HG03457 (cell line): Measurements from ENCODE around the gene LRCH1.

Experiments used
- ATAC-seq: cut with Tn5 transposase; IDR thresholded peaks from one replicate; pipeline ENCODE4 v1.9.1; 2021; ENCODE audit warnings: moderate number of reproducible peaks; ENCODE audit not compliant: unreplicated experiment

The LRCH1 gene

DNA sequence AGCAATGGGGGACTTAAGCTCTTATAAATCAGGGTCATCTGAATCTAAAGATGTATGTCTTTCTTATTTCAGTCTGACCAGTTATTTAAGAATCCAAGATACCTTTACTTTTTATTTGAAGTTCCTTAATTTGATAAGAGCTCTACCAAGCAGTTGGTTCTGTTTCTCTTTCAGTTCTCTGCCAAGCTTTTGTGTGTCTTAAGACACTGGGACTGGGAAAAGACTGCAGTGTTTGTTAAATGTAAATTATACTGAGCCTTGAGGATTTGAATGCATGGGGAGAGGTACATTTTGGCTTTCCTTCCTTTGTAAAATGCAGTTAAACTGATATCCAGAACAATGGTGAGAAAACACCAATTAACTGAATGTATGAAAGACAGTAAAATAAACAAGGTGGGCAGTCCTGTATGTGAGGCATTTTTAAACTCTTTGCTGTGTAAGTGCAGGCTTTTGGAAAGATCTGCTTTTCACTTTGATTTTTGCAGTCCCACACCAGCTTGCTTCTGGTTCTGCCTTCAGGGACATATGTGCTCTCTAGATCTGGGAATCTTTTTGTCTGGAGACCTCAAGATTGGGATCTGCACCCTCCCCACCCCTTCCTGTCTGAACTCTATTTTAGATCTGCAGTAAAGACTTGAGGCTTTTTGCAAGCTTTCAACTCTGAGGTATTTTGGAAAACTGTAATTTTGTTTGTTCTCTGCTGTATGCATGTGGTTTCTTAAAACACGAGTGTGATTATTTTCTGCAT lies 77.6 kb downstream of the LRCH1 start:
- no peak for ATAC-seq

DNA sequence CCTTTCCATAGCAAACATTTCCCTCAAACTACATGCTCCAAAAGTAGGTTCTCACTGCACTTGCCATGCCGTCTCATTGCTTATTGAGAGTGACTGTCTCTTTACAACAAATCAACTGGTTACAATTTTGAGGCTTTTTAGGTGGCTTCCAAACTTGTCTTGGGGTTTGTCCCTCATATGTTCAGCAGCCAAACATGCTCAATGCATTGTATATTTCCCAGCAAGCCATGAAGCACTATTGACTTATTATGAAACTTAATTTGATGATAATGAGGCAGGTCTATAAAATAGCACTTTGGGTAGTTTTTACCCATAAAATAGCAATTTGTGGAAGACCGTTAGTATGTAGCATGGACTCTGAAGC lies 78.2 kb downstream of the LRCH1 start:
- ATAC-seq: no peak

GRCh38 chr13:46632176-46632575 lies 79.2 kb downstream of the LRCH1 start:
- ATAC-seq: no peak

- ATAC-seq: no peak
Measured at GRCh38 chr13:46633416-46633815, 80.4 kb downstream of the LRCH1 start.

DNA sequence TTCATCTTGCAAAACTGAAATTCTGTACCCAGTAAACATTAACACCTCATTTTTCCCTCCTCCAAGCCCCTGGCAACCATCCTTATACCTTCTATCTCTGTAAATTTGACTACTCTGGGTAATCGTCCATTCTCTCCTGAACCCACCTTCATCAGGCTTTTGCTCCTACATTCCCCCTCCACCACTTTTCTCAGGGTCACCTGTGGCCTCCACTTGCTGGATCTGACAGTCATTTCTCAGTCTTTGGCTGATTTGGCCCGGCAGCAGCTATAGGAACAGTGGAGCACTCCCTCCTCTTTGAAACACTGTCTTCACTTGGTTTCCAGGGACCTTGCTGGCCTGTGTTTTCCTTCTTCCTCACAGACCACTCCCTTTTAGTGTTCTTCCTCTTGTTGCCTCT lies 83.5 kb downstream of the LRCH1 start:
- ATAC-seq: no peak

GRCh38 chr13:46637213-46637612 lies 84.2 kb downstream of the LRCH1 start:
- no peak for ATAC-seq

- no peak for ATAC-seq
Measured at GRCh38 chr13:46638262-46638661, 85.3 kb downstream of the LRCH1 start.

DNA sequence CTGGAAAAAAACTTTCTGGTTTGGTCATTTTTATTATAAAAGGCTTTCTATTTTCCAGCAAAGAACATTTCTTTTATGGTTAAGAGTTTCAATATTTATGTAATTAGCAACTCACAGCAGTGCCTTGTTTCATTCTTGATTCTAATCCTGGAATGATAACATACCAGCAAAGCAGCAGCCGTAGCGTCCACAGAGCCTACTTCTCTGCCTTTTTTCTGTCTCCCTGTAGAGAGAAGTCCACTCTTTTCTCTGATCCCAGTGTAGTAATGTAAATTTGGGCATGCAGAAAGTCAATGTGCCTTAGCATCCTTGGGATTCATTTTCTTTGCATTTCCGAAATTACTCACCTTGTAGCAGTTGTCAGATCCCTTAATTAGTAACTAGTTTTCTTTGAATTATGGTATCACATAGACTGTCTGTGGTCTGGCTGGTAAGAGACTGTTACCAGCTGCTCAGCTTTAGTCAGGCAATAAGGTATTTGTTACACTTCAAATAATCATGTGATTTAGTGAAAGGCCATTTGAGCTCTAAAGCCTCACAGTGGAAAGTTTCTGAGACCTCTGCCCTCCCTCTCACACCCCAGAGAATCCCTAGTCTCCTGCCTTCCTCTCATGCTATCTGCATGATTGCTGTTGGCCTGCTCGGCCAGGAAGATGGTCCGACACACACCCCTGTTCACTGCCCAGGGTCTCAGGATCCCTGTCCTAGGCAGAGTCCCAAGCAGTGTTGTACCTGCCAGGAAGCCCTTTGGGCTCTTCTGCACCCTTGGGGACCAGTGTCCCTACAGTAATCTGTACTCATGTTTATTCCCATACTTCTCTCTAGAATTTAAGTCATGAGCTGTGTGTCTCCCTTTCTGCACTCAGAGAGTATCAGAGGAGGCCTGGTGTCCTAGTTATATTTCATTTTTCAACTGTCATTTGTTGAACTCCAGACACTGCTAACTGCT lies 86.3 kb downstream of the LRCH1 start:
- peak; percentile 88 for ATAC-seq

- no peak for ATAC-seq
Measured at GRCh38 chr13:46640843-46641242, 87.9 kb downstream of the LRCH1 start.

DNA sequence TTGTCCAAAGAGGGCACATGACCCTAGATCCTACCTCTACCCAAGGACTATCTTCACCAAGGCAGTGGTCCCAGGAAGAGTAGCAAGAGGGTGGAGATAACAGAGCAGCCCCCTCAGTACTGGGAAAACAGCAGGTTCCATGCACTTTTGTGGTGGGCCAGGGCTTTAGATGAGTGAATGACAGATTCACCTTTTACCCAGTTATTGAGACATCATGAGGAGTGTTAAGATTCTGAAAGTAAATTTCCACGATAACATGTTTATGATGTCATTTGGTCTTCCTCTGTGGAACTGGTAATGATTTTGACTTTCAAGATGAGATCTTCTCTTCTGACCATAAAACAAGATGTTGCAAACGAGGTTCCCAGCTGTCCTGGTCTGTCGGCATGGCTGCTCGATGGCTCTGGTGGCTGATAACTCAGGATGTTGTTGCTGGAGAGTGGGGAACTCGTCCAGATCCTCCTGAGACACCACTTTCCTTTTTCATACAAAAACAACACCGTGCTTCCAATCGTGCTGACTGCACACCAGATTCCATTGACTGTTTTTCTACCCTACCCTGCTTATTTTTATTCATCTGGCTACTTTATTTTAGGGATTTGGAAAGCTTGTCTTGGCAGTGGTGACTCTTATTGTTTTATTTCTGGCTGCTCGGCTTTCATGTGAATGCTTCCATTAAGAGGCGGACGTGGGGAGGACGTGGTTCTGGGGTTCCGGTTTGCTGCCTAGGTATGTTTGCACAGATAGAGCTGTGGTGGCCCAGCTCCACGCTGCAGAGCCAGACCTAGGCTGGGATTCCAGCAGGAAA lies 88.5 kb downstream of the LRCH1 start:
- ATAC-seq: no peak

DNA sequence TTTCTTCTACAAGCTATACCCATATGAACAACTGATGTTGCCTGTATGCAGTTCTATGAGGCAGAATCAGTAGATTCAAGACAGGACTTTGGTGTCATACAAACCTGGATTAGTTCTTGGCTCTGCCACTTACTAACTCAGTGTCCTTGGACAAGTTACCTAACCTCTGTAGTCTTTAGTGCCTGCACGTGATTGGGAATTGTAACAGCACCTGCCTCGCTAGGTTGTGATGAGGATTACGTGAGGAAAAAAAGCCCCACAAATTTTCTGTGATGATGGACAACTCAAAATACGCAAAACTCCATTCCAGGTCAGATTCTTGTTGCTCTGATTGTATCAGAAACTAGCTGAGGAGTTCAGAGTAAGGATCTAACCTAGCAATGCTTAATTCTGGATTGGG lies 89.3 kb downstream of the LRCH1 start:
- no peak for ATAC-seq

DNA sequence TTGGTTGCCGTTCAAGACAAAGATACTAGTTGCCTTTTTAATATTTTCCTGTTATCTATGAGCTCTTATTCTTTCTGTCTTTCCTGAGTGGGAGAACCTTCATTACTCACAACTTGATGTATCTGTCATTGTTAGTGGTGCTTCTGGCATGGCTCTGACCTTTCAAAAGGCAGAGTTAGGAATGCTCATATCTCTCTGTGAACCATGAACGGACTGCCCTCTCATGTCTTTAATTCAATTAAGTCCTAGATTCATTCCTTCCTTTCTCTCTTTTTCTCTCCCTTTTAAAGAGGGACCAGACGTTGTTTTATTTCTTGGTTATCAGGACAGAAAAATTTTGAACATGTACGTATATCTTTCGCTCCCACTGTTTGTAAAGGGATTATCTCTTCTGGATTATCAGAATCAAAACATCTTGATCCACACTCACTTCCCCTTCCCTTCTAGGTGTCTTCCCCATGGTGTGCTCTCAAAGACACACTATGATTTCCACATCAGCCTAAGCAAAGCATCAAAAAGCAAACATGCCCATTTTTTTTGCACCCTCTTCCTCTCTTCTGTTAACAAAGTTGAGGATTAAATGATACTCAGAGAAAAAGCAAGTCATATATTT lies 90.3 kb downstream of the LRCH1 start:
- no peak for ATAC-seq

DNA sequence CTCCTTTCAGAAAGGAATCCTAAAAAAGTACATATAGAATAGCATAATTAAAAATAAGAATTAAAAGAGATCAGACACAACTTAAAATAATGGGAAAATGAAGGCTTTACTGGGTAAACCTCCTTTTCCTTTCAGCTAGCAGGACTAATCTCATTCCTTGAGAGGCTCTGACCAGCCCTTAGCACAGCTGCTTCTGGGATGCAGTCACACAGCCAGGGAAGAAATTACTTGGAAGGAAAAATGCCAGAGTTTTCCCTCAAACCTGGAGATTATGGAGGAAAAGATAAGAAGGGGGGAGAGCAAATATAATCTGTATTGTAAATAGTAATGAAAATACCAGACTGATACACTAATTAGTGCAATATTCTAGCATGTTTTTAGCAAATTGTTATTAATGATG lies 91.8 kb downstream of the LRCH1 start:
- ATAC-seq: no peak

DNA sequence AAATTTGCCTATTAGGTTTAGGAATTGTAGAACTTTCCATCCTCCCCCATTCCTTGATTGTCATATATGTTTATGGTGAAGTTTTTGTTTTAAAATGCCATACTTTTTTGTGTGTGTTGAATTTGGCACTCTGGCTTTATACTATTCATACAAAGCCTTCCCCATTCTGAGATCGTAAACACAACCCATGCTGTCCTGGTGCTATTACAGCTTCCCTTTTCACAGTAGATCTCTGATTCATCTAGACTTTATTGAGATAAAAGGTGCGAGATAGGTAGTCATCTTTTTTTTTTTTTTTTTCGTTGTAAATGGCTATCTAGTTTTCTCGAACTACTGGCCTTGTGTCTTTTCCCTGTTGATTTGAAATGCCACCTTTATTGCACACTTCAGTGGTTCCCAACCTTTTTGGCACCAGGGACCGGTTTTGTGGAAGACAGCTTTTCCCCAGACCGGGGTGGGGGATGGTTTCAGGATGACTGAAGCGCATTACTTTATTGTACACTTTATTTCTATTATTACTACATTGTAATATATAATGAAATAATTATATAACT lies 94.6 kb downstream of the LRCH1 start:
- no peak for ATAC-seq

DNA sequence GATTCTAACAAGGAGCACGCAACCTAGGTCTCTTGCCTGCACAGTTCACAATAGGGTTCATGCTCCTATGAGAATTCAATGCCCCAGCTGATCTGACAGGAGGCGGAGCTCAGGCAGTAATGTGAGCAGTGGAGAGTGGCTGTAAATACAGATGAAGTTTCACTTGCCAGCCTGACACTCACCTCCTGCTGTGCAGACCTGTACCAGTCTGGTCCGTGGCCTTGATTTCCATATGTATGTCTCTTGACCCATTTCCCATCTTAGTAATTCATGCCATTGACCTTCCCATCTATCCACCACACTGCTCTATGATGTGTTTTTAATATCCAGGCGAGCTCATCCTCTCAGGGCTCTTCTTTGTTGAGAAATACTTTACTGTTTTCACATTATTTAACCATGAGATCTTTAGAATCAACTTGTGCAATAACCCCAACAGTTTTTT lies 95.2 kb downstream of the LRCH1 start:
- ATAC-seq: peak; percentile 78

DNA sequence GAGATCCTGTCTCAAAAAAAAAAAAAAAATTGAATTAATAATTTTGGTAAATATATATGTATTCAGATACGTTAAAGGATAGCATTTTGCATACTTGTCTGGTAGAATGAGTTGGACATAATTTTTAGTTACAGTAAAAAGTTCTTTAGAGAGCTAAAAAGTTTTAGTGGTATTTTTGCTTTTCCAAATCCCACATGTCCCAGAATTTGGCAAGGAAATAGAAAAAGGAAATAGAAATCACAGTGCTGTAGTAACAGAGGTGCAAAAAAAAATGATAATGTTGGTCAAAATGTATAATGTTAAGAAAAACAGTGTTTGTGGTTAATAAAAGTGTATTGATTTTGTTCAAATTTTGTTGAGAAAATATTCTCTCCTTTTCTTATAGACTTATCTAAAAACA lies 96.8 kb downstream of the LRCH1 start:
- ATAC-seq: no peak

DNA sequence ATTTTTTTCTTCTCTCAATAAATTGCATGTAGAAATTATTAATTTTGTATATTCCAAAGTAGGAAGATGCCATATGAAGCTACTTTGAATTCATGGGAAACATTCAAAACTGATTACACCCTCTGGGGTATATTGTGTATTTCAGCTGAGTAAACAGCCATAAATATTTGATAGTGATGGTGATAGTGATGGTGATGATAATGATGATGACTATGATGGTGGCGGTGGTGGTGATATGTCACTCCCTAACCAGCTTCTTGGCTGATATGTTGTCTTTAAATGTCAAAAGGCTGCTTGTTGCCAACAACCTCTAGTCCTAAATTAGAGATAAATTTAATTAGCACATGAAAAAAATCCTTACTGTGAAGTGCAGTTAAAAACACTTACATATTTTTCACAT lies 102.0 kb downstream of the LRCH1 start:
- ATAC-seq: no peak

DNA sequence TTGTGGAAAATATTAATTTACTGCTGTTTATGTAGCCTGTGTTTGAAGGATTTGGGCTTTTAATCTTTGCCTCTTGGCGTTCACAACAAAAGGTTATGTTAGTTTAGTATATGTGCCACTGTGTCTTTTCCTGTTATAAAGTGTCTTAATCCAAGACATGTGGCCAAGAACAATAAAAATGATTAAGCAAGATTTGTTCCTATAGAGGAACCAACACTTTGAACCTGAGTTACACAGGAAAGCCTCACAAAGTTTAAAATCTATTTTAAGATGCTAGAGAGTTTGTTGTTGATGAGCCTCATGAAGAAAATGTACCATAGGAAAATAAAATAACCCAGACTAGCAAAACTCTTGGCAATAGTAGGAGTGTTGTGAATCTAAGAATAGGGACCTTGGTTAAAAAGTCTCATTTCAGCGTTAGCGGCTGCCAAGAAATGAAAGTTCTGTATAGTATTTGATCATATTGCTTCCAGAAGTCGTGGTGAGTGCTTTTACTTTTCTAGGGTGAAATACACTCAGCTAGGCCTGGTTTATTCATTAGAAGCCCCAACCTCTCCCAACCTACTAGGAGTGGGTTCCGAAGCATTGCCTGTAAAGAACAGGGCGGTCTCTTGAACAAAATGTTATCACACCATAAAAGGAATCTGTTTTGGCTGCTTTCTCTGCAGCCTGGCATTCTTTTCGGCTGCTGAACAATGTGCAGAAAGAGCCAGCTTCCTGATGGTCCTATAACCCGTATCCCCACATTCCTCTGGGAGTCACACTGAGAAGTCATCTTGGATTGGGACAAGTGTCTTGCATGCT lies 102.6 kb downstream of the LRCH1 start:
- ATAC-seq: no peak

DNA sequence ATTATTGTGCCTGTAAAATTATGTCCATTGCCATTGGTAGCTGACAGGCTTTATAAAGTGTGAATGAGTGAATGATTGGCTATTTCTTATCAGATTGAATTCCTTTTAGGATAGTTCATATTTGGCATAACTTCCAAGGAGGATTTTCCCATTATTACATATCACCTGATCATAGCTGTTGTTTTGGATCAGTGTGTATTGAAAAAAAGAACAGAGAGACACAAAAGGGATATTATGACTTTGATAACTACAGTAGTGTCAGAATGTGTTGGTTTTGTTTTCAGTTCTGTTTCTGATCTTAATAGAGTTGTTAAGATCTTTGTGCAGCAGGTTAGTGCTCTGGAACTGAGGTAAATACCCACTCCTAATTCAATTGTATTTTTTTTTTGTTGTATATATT lies 103.8 kb downstream of the LRCH1 start:
- peak; percentile 68 for ATAC-seq
